Neural cell (in vitro differentiated cells): ENCODE results near the gene QPCT. TPM values are rescaled to one million over a fixed set of nuclear protein-coding genes. Genes with fewer than 3 reads are reported as not detected.

Source experiments
- H2AFZ ChIP-seq: fragments of 200-600, 300-800 bp; sonication (generic), shearing (Covaris generic); 2 replicates; pipeline ENCODE4 v1.6.0; 2014; ENCODE audit warnings: low read depth, mild to moderate bottlenecking, antibody characterized with exemption, low read length, moderate library complexity
- H3F3A ChIP-seq: fragments of 200-600 bp; shearing (Covaris generic); 2 replicates; pipeline ENCODE4 v1.6.1; 2016; ENCODE audit warnings: mild to moderate bottlenecking, moderate library complexity, mixed read lengths, antibody characterized with exemption, low read length; ENCODE audit not compliant: insufficient read depth, poor library complexity, severe bottlenecking
- H3K27ac ChIP-seq: fragments of 200-600, 300-800 bp; sonication (generic), shearing (Covaris generic); 2 replicates; pipeline ENCODE4 v1.5.1; 2014; ENCODE audit warnings: mild to moderate bottlenecking, low read length, moderate library complexity
- H3K27me3 ChIP-seq: fragments of 300-800, 200-600 bp; sonication (generic), shearing (Covaris generic); 2 replicates; pipeline ENCODE4 v1.6.0; 2014; ENCODE audit warnings: mild to moderate bottlenecking, low read depth, low read length, moderate library complexity; ENCODE audit not compliant: insufficient read depth
- H3K36me3 ChIP-seq: fragments of 300-800, 200-600 bp; sonication (generic), shearing (Covaris generic); 2 replicates; pipeline ENCODE4 v1.5.1; 2014; ENCODE audit warnings: mild to moderate bottlenecking, antibody characterized with exemption, low read length, moderate library complexity; ENCODE audit not compliant: insufficient read depth
- H3K4me2 ChIP-seq: fragments of 300-800, 200-600 bp; sonication (generic), shearing (Covaris generic); 2 replicates; pipeline ENCODE4 v1.6.0; 2014; ENCODE audit warnings: mild to moderate bottlenecking, low read length
- H3K4me3 ChIP-seq: fragments of 300-800, 200-600 bp; sonication (generic), shearing (Covaris generic); 2 replicates; pipeline ENCODE4 v1.5.1; 2014; ENCODE audit warnings: mild to moderate bottlenecking, low read length, moderate library complexity
- H3K79me2 ChIP-seq: fragments of 200-600 bp; shearing (Covaris generic); replicated peaks from 2 replicates; pipeline ENCODE4 v1.6.0; 2014; ENCODE audit warnings: mild to moderate bottlenecking, low read length, moderate library complexity; ENCODE audit not compliant: insufficient read depth
- H3K9ac ChIP-seq: fragments of 300-800, 200-600 bp; sonication (generic), shearing (Covaris generic); 2 replicates; pipeline ENCODE4 v1.6.1; 2016; ENCODE audit warnings: mild to moderate bottlenecking, low read length, mixed read lengths
- H3K9me2 ChIP-seq: fragments of 200-600 bp; shearing (Covaris generic); 2 replicates; pipeline ENCODE4 v1.6.1; 2016; ENCODE audit warnings: mild to moderate bottlenecking, low read length, mixed read lengths; ENCODE audit not compliant: insufficient read depth
- H3K9me3 ChIP-seq: fragments of 200-600, 300-800 bp; sonication (generic), shearing (Covaris generic); 2 replicates; pipeline ENCODE4 v1.6.1; 2016; ENCODE audit warnings: mild to moderate bottlenecking, mixed run types, low read length, moderate library complexity, mixed read lengths
- H4K20me1 ChIP-seq: fragments of 200-600 bp; shearing (Covaris generic); 2 replicates; pipeline ENCODE4 v1.6.1; 2016; ENCODE audit warnings: mild to moderate bottlenecking, mixed run types; ENCODE audit not compliant: insufficient read depth
- CTCF ChIP-seq: fragments of 450-650 bp; IDR thresholded peaks from 2 replicates; pipeline ENCODE4 v1.5.1; 2014; ENCODE audit warnings: antibody characterized with exemption, mild to moderate bottlenecking, moderate library complexity; ENCODE audit not compliant: poor library complexity, severe bottlenecking
- EP300 ChIP-seq: fragments of 450-650 bp; conservative IDR thresholded peaks from 2 replicates; pipeline ENCODE4 v1.6.1; 2014; ENCODE audit warnings: antibody characterized with exemption, mild to moderate bottlenecking, moderate library complexity; ENCODE audit not compliant: poor library complexity, severe bottlenecking
- EZH2 ChIP-seq: fragments of 200-600, 300-800 bp; shearing (Covaris generic), sonication (generic); IDR thresholded peaks from 2 replicates; pipeline ENCODE4 v1.6.1; 2014; ENCODE audit warnings: antibody characterized with exemption, low read length, borderline replicate concordance, mild to moderate bottlenecking; ENCODE audit not compliant: insufficient read depth, poor library complexity, severe bottlenecking
- MXI1 ChIP-seq: fragments of 450-650 bp; conservative IDR thresholded peaks from 2 replicates; pipeline ENCODE4 v1.6.1; 2014; ENCODE audit warnings: antibody characterized with exemption, mild to moderate bottlenecking; ENCODE audit not compliant: poor library complexity, severe bottlenecking
- POLR2AphosphoS5 ChIP-seq: IDR thresholded peaks from 2 replicates; pipeline ENCODE4 v1.6.1; 2012
- RAD21 ChIP-seq: fragments of 450-650 bp; conservative IDR thresholded peaks from 2 replicates; pipeline ENCODE4 v1.6.1; 2014; ENCODE audit warnings: antibody characterized with exemption, mild to moderate bottlenecking, moderate library complexity
- REST ChIP-seq: IDR thresholded peaks from 2 replicates; pipeline ENCODE4 v1.6.1; 2012; ENCODE audit warnings: borderline replicate concordance
- SMC3 ChIP-seq: fragments of 450-650 bp; conservative IDR thresholded peaks from 2 replicates; pipeline ENCODE4 v1.6.1; 2014; ENCODE audit warnings: antibody characterized with exemption, mild to moderate bottlenecking, moderate library complexity; ENCODE audit not compliant: poor library complexity
- TAF1 ChIP-seq: IDR thresholded peaks from 2 replicates; pipeline ENCODE4 v1.6.1; 2012; ENCODE audit warnings: low read depth
- polyA plus RNA-seq: library from polyadenylated mRNA; depleted of rRNA; stranded (reverse); fragments of >200 nt; gene quantifications from 2 replicates; pipeline ENCODE4 v1.2.3, GENCODE V29; 2014

Gene QPCT
- polyA plus RNA-seq, 1 donor from 2014 or later: 2.3 TPM

GRCh38 chr2:37394796-37395555 is 50.5 kb downstream of the QPCT start:
- Histone ChIP-seq H3K27ac (no peak overlapping the region), H3K27me3 (no peaks in the 10 kb centered on the region), H3K79me2 (no peaks in the 10 kb centered on the region), H3K4me3 (no peak overlapping the region), H3F3A (no peaks in the 10 kb centered on the region), H3K9me3 (no peaks in the 10 kb centered on the region), H2AFZ (no peak overlapping the region), H4K20me1 (no peaks in the 10 kb centered on the region), H3K9me2 (no peaks in the 10 kb centered on the region), H3K9ac (no peak overlapping the region), H3K4me2 (no peak overlapping the region), H3K36me3 (no peaks in the 10 kb centered on the region)
- no peak for TF ChIP-seq EZH2
- TF ChIP-seq POLR2AphosphoS5: no peak
- no peak for TF ChIP-seq TAF1
- TF ChIP-seq REST: no peak
- no peak for TF ChIP-seq CTCF
- no peak for TF ChIP-seq RAD21
- TF ChIP-seq MXI1: no peak
- no peak for TF ChIP-seq SMC3
- no peak for TF ChIP-seq EP300

- H3K9me3 ChIP-seq: no peaks in the 10 kb centered on the region
- no peak overlapping the region for H2AFZ ChIP-seq
- H3K9me2 ChIP-seq: no peaks in the 10 kb centered on the region
- no peak overlapping the region for H3K4me3 ChIP-seq
- H3K36me3 ChIP-seq: no peaks in the 10 kb centered on the region
- H3K4me2 ChIP-seq: no peak overlapping the region
- H3F3A ChIP-seq: no peaks in the 10 kb centered on the region
- no peak overlapping the region for H3K9ac ChIP-seq
- no peaks in the 10 kb centered on the region for H3K27me3 ChIP-seq
- H4K20me1 ChIP-seq: no peaks in the 10 kb centered on the region
- no peak overlapping the region for H3K27ac ChIP-seq
- no peak for TF ChIP-seq REST
- no peak for TF ChIP-seq EZH2
- no peak for TF ChIP-seq POLR2AphosphoS5
- TF ChIP-seq RAD21: no peak
- no peak for TF ChIP-seq EP300
- no peak for TF ChIP-seq SMC3
- no peak for TF ChIP-seq MXI1
- no peak for TF ChIP-seq TAF1
- no peak for TF ChIP-seq CTCF
- H3K79me2 ChIP-seq: no peaks in the 10 kb centered on the region
Observed at GRCh38 chr2:37396890-37397565, 52.6 kb downstream of the QPCT start.
